Panc1 (cell line): ENCODE measurements around the gene MFSD2A. TPM values are rescaled to one million over a fixed set of nuclear protein-coding genes. Genes with fewer than 3 reads are reported as not detected.

Experiments
- ATAC-seq: fragments of 200-7000 bp; cut with Tn5 transposase; 2 replicates; pipeline ENCODE4 v1.9.1; 2020; ENCODE audit warnings: mild to moderate bottlenecking, moderate library complexity
- BruUV-seq: library from RNA; stranded (reverse); fragments of 400-500 nt; replicated peaks from 2 replicates; lab custom pipeline; 2021; lab: Mats Ljungman, UMichigan
- CTCF ChIA-PET: fragments of 300-600 bp; sonication (Branson Sonifier 250); formaldehyde crosslinking; loops from one replicate; lab custom pipeline; 2022; ENCODE audit warnings: antibody characterized with exemption; lab: Charles Lee
- POLR2A ChIA-PET: fragments of 300-600 bp; sonication (Branson Sonifier 250); formaldehyde crosslinking; loops from one replicate; lab custom pipeline; 2022; ENCODE audit warnings: antibody characterized with exemption; lab: Charles Lee
- DNase-seq: peaks from one replicate; pipeline ENCODE4 v3.0.0-alpha.2; 2010; ENCODE audit warnings: low read depth, low spot score
- H3K27ac ChIP-seq: 2 replicates; pipeline ENCODE4 v1.5.1; 2011; ENCODE audit warnings: mild to moderate bottlenecking, low read length, inconsistent platforms
- H3K27me3 ChIP-seq: fragments of 200-500 bp; sonication (Bioruptor generic); 2 replicates; pipeline ENCODE4 v1.6.0; 2014; ENCODE audit warnings: low read length, inconsistent platforms; ENCODE audit not compliant: control insufficient read depth, insufficient read depth
- H3K36me3 ChIP-seq: fragments of 200-500 bp; sonication (Bioruptor generic); 2 replicates; pipeline ENCODE4 v1.5.1; 2014; ENCODE audit warnings: inconsistent platforms, mild to moderate bottlenecking, low read length, moderate library complexity; ENCODE audit not compliant: control insufficient read depth, insufficient read depth
- H3K4me1 ChIP-seq: 2 replicates; pipeline ENCODE4 v1.5.1; 2011; ENCODE audit warnings: inconsistent platforms, mild to moderate bottlenecking, low read length, moderate library complexity; ENCODE audit not compliant: control insufficient read depth, insufficient read depth
- H3K4me3 ChIP-seq, 2 experiments: 2 replicates each; pipeline ENCODE4 v1.5.1; 2011 to 2012; ENCODE audit warnings: low read depth in 2 of 2, low read length in 2 of 2, mild to moderate bottlenecking in 2 of 2, inconsistent platforms in 1 of 2, moderate library complexity in 1 of 2
- H3K9me3 ChIP-seq: fragments of 200-500 bp; sonication (Bioruptor generic); 2 replicates; pipeline ENCODE4 v1.5.1; 2014; ENCODE audit warnings: low read depth, mild to moderate bottlenecking, inconsistent platforms, low read length, moderate library complexity; ENCODE audit not compliant: control insufficient read depth, insufficient read depth
- CTCF ChIP-seq: fragments of 450-650 bp; IDR thresholded peaks from 2 replicates; pipeline ENCODE4 v1.5.1; 2017; ENCODE audit warnings: mild to moderate bottlenecking
- POLR2AphosphoS5 ChIP-seq: IDR thresholded peaks from 2 replicates; pipeline ENCODE4 v1.6.1; 2012; ENCODE audit warnings: mild to moderate bottlenecking, low read depth, low read length, moderate library complexity
- REST ChIP-seq, 2 experiments: IDR thresholded peaks; 2 replicates each; pipeline ENCODE4 v1.6.1; 2011 to 2012; ENCODE audit warnings: low read depth in 2 of 2, control low read depth in 1 of 2, low read length in 1 of 2, mild to moderate bottlenecking in 1 of 2, moderate library complexity in 1 of 2; ENCODE audit not compliant: insufficient read depth in 1 of 2
- SIN3A ChIP-seq: IDR thresholded peaks from 2 replicates; pipeline ENCODE4 v1.6.1; 2012; ENCODE audit warnings: low read depth, mild to moderate bottlenecking, low read length, moderate library complexity, borderline replicate concordance; ENCODE audit not compliant: insufficient read depth
- TCF7L2 ChIP-seq: IDR thresholded peaks from 2 replicates; pipeline ENCODE4 v1.6.1; 2011; ENCODE audit warnings: mild to moderate bottlenecking, low read depth, low read length, inconsistent platforms
- in situ Hi-C: cut with HindIII; loops from 2 replicates; pipeline ENCODE4 v1.10.0; 2016; ENCODE audit warnings: low sequenced_read_pairs, low pct_unique_long_range_greater_than_20kb
- intact Hi-C: fragments of 100-400 bp; cut with micrococcal nuclease; formaldehyde crosslinking; loops from one replicate; pipeline ENCODE4 v1.10.0; 2022; ENCODE audit not compliant: unreplicated experiment
- total RNA-seq: library from RNA; stranded (reverse); gene quantifications from one replicate; pipeline ENCODE4 v1.2.1, GENCODE V29; 2021; ENCODE audit not compliant: unreplicated experiment

MFSD2A gene
- total RNA-seq, 1 experiment from 2014 or later = 1.2 TPM

- H3K36me3 ChIP-seq = no peaks in the 10 kb centered on the region
- no peak for ATAC-seq
- H3K4me1 ChIP-seq = no peaks in the 10 kb centered on the region
- BruUV-seq = no TSS peak
- in situ Hi-C loops = no loop called here
- H3K27me3 ChIP-seq = no peaks in the 10 kb centered on the region
- H3K4me3 ChIP-seq = no peak overlapping the region
- POLR2A ChIA-PET = no interaction called here
- no peak overlapping the region for H3K27ac ChIP-seq
- TF ChIP-seq SIN3A = no peak
- TF ChIP-seq POLR2AphosphoS5 = no peak
- TF ChIP-seq TCF7L2 = no peak
- TF ChIP-seq REST (IDR thresholded peaks at IDR 0.05; ENCODE audit: insufficient read depth in 1 of 2, low read depth in 2 of 2, low read length in 1 of 2) = no peak
- no peak for TF ChIP-seq CTCF
- DNase-seq = no peak
- CTCF ChIA-PET = no interaction called here
- intact Hi-C loops = no loop called here
- no peaks in the 10 kb centered on the region for H3K9me3 ChIP-seq
Measured at GRCh38 chr1:39995973-39996393, 41.0 kb downstream of the MFSD2A start.

GRCh38 chr1:39996396-39997004 is 41.6 kb downstream of the MFSD2A start:
- BruUV-seq = no TSS peak
- Histone ChIP-seq H3K27ac (no peak overlapping the region), H3K4me1 (no peaks in the 10 kb centered on the region), H3K36me3 (no peaks in the 10 kb centered on the region), H3K4me3 (no peak overlapping the region), H3K27me3 (no peaks in the 10 kb centered on the region), H3K9me3 (no peaks in the 10 kb centered on the region)
- intact Hi-C loops (no loop called here), in situ Hi-C loops (no loop called here)
- no peak for ATAC-seq
- DNase-seq = no peak
- ChIA-PET CTCF (no interaction called here), POLR2A (no interaction called here)
- TF ChIP-seq TCF7L2 (no peak), REST (IDR thresholded peaks at IDR 0.05; ENCODE audit: insufficient read depth in 1 of 2, low read depth in 2 of 2, low read length in 1 of 2) (no peak), CTCF (no peak), SIN3A (no peak), POLR2AphosphoS5 (no peak)
